Measurements from ENCODE around the gene ALDH1A3. TPM values are rescaled to one million over a fixed set of nuclear protein-coding genes. Genes with fewer than 3 reads are reported as not detected.

The ALDH1A3 gene
- total and polyA plus RNA-seq, 2 donors (not counting 1 experiment from before 2014, with no cell fraction given): not detected

- ChIA-PET CTCF (interaction anchor here (1.2 to 14.9 kb wide), 14 partner anchors 8 to 358 kb away, joined by 3 to 807 read pairs (median 6); no protein-coding TSS in a partner anchor), POLR2A (interaction anchor here (0.5 to 4.0 kb wide), 4 partner anchors 21 to 827 kb away, joined by 4 to 31 read pairs (median 12); no protein-coding TSS in a partner anchor)
- DNase-seq (peak; percentile 54), ATAC-seq (ENCODE audit: low read depth) (peak; percentile 15)
- no peak for TF ChIP-seq CTCF (IDR thresholded peaks at IDR 0.05)
- TF ChIP-seq EZH2 (IDR thresholded peaks at IDR 0.05; ENCODE audit: borderline replicate concordance, insufficient read depth, low read depth, low read length, poor library complexity, severe bottlenecking): no peak
- Histone ChIP-seq H4K20me1 (ENCODE audit: control insufficient read depth, insufficient read depth, low read length, poor library complexity, severe bottlenecking) (peaks cover 12% of the 10 kb centered on the region), H3K9me3 (ENCODE audit: control extremely low read depth in 1 of 3, control insufficient read depth in 2 of 3, insufficient read depth in 1 of 3, low read length in 2 of 3) (no peaks in the 10 kb centered on the region), H3K79me2 (ENCODE audit: control insufficient read depth, insufficient read depth, low read length) (peaks cover 37% of the 10 kb centered on the region), H3K27me3 (replicated peaks in 1 of 4; ENCODE audit: control extremely low read depth in 1 of 4, control insufficient read depth in 3 of 4, insufficient read depth in 4 of 4, low read length in 3 of 4) (no peaks in the 10 kb centered on the region), H3K9ac (ENCODE audit: low read length) (peak overlapping the region; percentile 64), H3K36me3 (replicated peaks in 1 of 2; ENCODE audit: control extremely low read depth in 1 of 2, control insufficient read depth in 1 of 2, extremely low read depth in 1 of 2, insufficient read depth in 2 of 2, low read length in 1 of 2) (peaks cover 0 to 5% of the 10 kb centered on the region in 2 experiments), H3K4me1 (ENCODE audit: control insufficient read depth in 2 of 2, insufficient read depth in 2 of 2, low read length in 2 of 2) (peaks cover 37 to 56% of the 10 kb centered on the region in 2 donors), H3K27ac (ENCODE audit: low read length in 2 of 2) (peak overlapping the region; percentile 30 to 48), H3K4me2 (replicated peaks; ENCODE audit: low read depth, low read length, poor library complexity, severe bottlenecking) (peak overlapping the region; percentile 78), H2AFZ (ENCODE audit: insufficient read depth, low read depth, low read length, poor library complexity, severe bottlenecking) (peak overlapping the region; percentile 83), H3K4me3 (ENCODE audit: control extremely low read depth in 1 of 5, extremely low read depth in 1 of 5, insufficient read depth in 1 of 5, low read depth in 2 of 5, low read length in 4 of 5) (peak overlapping the region; percentile 42 to 89 (median 65))
- Mint-ChIP-seq H3K9me3 (ENCODE audit: insufficient read depth) (no peaks in the 10 kb centered on the region), H3K27ac (peak overlapping the region; percentile 94), H3K27me3 (no peaks in the 10 kb centered on the region), H3K4me1 (peaks cover 52% of the 10 kb centered on the region), H3K4me3 (peak overlapping the region; percentile 88)
- intact Hi-C loops (cut with micrococcal nuclease): loop anchor here (1.0 to 10.0 kb wide), 8 partner anchors 10 to 733 kb away; partner anchors contain the start of genes ADAMTS17, CHSY1 and TM2D3
- under 1% methylated on average over 77 of the region's 80 CpGs for WGBS (ENCODE audit: insufficient coverage)
Observed at GRCh38 chr15:100919481-100920405, 40.1 kb downstream of the ALDH1A3 start.

Measured in B cell (primary cell).